Measurements from ENCODE around the gene DYNC1LI2.
"Not testable (repeated sequence)": the region's sequence is repeated elsewhere in the genome, so short reads cannot be mapped to it uniquely, and the experiment has no call there.

Gene DYNC1LI2

GRCh38 chr16:66751303-66751991 is at the start of gene DYNC1LI2:
DYNC1LI2 (minus strand) TSS chr16:66751609; CDS start chr16:66751591, 18 bp downstream.
- peak; percentile 76 for DNase-seq
- no peaks in the 10 kb centered on the region for H4K20me1 ChIP-seq (ENCODE audit: insufficient read depth, low read length)
- H3K27me3 ChIP-seq (replicated peaks; ENCODE audit: insufficient read depth, low read length) = 0 out of 2 replicates have a peak, but pooled peaks cover 6% of the 10 kb centered on the region
- H3K9ac ChIP-seq (ENCODE audit: low read length) = peak within 1 kb of the TSS; percentile 84
- H3K4me1 ChIP-seq (ENCODE audit: low read length) = peaks cover 43% of the 10 kb centered on the region
- no peaks in the 10 kb centered on the region for H3K9me3 ChIP-seq (replicated peaks; ENCODE audit: insufficient read depth, low read length)
- TF ChIP-seq CTCF (IDR thresholded peaks at IDR 0.05; ENCODE audit: low read length) (peak; percentile 60), EZH2 (optimal IDR thresholded peaks at IDR 0.05; ENCODE audit: low read depth, low read length) (no peak), EZH2phosphoT487 (IDR thresholded peaks at IDR 0.05; ENCODE audit: low read length) (no peak)
- H3K36me3 ChIP-seq (replicated peaks; ENCODE audit: insufficient read depth, low read length) = no peaks in the 10 kb centered on the region; the same call in 1 of the 2 replicates
- peak within 1 kb of the TSS; percentile 92 for H3K4me2 ChIP-seq (ENCODE audit: low read depth, low read length)
- H2AFZ ChIP-seq (ENCODE audit: low read length) = peak within 1 kb of the TSS; percentile 76
- H3K4me3 ChIP-seq (ENCODE audit: low read length) = peak within 1 kb of the TSS; percentile 82
- peak within 1 kb of the TSS; percentile 22; the same call in 1 of the 2 replicates for H3K27ac ChIP-seq (ENCODE audit: low read length)
- H3K79me2 ChIP-seq (ENCODE audit: low read length) = peaks cover 42% of the 10 kb centered on the region
- H3K9me2 ChIP-seq (replicated peaks; ENCODE audit: insufficient read depth, low read length) = no peaks in the 10 kb centered on the region
- H3F3A ChIP-seq (ENCODE audit: insufficient read depth, low read length) = peaks cover 13% of the 10 kb centered on the region; the same call in 1 of the 2 replicates

- DNase-seq = no peak
- H3K4me3 ChIP-seq (ENCODE audit: low read length) = no peak overlapping the region
- no peak overlapping the region for H2AFZ ChIP-seq (ENCODE audit: low read length)
- H4K20me1 ChIP-seq (ENCODE audit: insufficient read depth, low read length) = no peaks in the 10 kb centered on the region
- no peaks in the 10 kb centered on the region for H3K27me3 ChIP-seq (replicated peaks; ENCODE audit: insufficient read depth, low read length)
- no peak overlapping the region for H3K9ac ChIP-seq (ENCODE audit: low read length)
- H3K9me3 ChIP-seq (replicated peaks; ENCODE audit: insufficient read depth, low read length) = no peaks in the 10 kb centered on the region
- H3F3A ChIP-seq (ENCODE audit: insufficient read depth, low read length) = no peaks in the 10 kb centered on the region
- no peak for TF ChIP-seq CTCF (IDR thresholded peaks at IDR 0.05; ENCODE audit: low read length)
- TF ChIP-seq EZH2 (optimal IDR thresholded peaks at IDR 0.05; ENCODE audit: low read depth, low read length) = no peak
- TF ChIP-seq EZH2phosphoT487 (IDR thresholded peaks at IDR 0.05; ENCODE audit: low read length) = no peak
- no peaks in the 10 kb centered on the region for H3K4me1 ChIP-seq (ENCODE audit: low read length)
- H3K79me2 ChIP-seq (ENCODE audit: low read length) = no peaks in the 10 kb centered on the region
- no peak overlapping the region for H3K27ac ChIP-seq (ENCODE audit: low read length)
- H3K9me2 ChIP-seq (replicated peaks; ENCODE audit: insufficient read depth, low read length) = no peaks in the 10 kb centered on the region
- H3K36me3 ChIP-seq (replicated peaks; ENCODE audit: insufficient read depth, low read length) = no peaks in the 10 kb centered on the region; the same call in 1 of the 2 replicates
- no peak overlapping the region for H3K4me2 ChIP-seq (ENCODE audit: low read depth, low read length)
These were observed 49.4 kb upstream of the DYNC1LI2 start for GRCh38 chr16:66800856-66801255.

- Histone ChIP-seq H3K79me2 (ENCODE audit: low read length) (no peaks in the 10 kb centered on the region), H2AFZ (ENCODE audit: low read length) (no peak overlapping the region), H3K27me3 (replicated peaks; ENCODE audit: insufficient read depth, low read length) (no peaks in the 10 kb centered on the region), H3K4me2 (ENCODE audit: low read depth, low read length) (no peak overlapping the region), H3F3A (ENCODE audit: insufficient read depth, low read length) (no peaks in the 10 kb centered on the region), H3K9ac (ENCODE audit: low read length) (no peak overlapping the region), H3K4me1 (ENCODE audit: low read length) (no peaks in the 10 kb centered on the region), H4K20me1 (ENCODE audit: insufficient read depth, low read length) (no peaks in the 10 kb centered on the region), H3K36me3 (replicated peaks; ENCODE audit: insufficient read depth, low read length) (no peaks in the 10 kb centered on the region; the same call in 1 of the 2 replicates), H3K4me3 (ENCODE audit: low read length) (no peak overlapping the region), H3K9me3 (replicated peaks; ENCODE audit: insufficient read depth, low read length) (no peaks in the 10 kb centered on the region), H3K9me2 (replicated peaks; ENCODE audit: insufficient read depth, low read length) (no peaks in the 10 kb centered on the region), H3K27ac (ENCODE audit: low read length) (no peak overlapping the region)
- no peak for DNase-seq
- TF ChIP-seq EZH2phosphoT487 (IDR thresholded peaks at IDR 0.05; ENCODE audit: low read length) (no peak), CTCF (IDR thresholded peaks at IDR 0.05; ENCODE audit: low read length) (no peak), EZH2 (optimal IDR thresholded peaks at IDR 0.05; ENCODE audit: low read depth, low read length) (no peak)
These were observed 46.8 kb upstream of the DYNC1LI2 start for GRCh38 chr16:66798161-66798560.

- H3K9me2 ChIP-seq (replicated peaks; ENCODE audit: insufficient read depth, low read length); DNase-seq; H3K4me3 ChIP-seq (ENCODE audit: low read length); H3K9me3 ChIP-seq (replicated peaks; ENCODE audit: insufficient read depth, low read length); H3K79me2 ChIP-seq (ENCODE audit: low read length); H3K27ac ChIP-seq (ENCODE audit: low read length); H3F3A ChIP-seq (ENCODE audit: insufficient read depth, low read length); H3K4me2 ChIP-seq (ENCODE audit: low read depth, low read length); H3K36me3 ChIP-seq (replicated peaks; ENCODE audit: insufficient read depth, low read length); H4K20me1 ChIP-seq (ENCODE audit: insufficient read depth, low read length); H3K9ac ChIP-seq (ENCODE audit: low read length); H2AFZ ChIP-seq (ENCODE audit: low read length); H3K27me3 ChIP-seq (replicated peaks; ENCODE audit: insufficient read depth, low read length); H3K4me1 ChIP-seq (ENCODE audit: low read length): not testable (repeated sequence)
These were observed 42.6 kb upstream of the DYNC1LI2 start for GRCh38 chr16:66793984-66794383.

Measured in MM.1S (cell line).